ENCODE measurements around the gene CHD2.

CHD2 gene

DNA sequence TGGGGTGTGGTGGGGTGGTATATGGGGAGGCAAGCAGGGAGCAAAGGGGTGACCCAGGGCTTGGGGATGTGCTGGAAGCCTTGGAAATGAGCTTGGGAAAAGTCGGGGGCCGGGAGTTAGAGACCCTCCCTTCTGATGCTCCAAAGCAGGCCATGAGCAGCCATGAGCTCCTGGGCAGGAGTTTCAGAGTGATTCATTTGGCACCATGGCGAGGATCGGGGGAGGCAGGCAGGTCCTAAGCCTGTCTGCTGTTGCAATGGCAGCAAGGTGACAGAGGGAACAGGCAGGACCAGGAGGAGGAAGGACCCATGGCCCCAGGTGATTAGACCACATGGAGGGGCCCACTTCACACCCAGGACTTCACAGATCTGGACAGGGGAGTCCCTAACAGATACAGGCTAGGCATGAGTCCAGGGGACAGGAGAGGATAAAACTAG lies 167.5 kb downstream of the CHD2 start:
- DNase-seq (ENCODE audit: low spot score) = no peak

GRCh38 chr15:93068581-93069199 lies 168.6 kb downstream of the CHD2 start:
- DNase-seq (ENCODE audit: low spot score) = no peak

- no peak for DNase-seq (ENCODE audit: low spot score)
These were observed 170.0 kb downstream of the CHD2 start for GRCh38 chr15:93070132-93070531.

DNA sequence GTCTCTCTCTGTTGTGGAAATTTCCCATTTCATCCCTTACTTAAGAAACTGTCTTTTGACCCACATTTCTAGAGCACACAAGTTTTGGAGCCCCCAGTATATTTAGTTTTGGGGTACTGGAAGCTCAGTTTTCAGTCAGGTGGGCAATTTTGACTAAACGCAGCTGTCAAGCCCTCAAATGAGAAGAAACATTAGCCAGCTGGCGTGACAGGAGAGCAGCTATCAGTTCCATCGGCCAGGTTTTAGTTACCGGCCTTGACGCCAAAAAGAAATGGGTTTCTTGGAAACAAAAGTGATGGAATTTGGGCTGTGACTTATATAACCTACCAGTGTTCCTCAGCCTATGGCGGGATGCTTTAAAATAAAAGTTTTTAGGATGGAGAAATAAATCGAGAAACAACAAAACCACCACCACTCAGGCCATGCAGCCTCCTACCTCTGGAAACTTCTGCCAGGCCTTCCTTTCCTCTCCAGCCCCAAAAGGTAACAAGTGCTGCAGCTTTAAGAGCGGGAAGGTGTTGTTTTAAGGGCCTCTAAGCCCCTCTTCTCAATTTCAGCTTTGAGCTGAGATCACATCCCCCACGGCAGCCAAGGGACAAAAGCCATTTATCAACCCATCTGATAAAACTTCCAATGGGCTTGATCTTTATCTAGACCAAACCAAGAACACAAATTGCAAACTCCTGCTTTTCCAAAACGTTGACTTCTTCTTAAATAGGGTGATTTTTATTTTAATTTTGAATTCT lies 170.6 kb downstream of the CHD2 start:
- DNase-seq (ENCODE audit: low spot score) = no peak

GRCh38 chr15:93071469-93071936 lies 171.4 kb downstream of the CHD2 start:
- no peak for DNase-seq (ENCODE audit: low spot score)

- no peak for DNase-seq (ENCODE audit: low spot score)
These were observed 171.9 kb downstream of the CHD2 start for GRCh38 chr15:93072011-93072410.

DNA sequence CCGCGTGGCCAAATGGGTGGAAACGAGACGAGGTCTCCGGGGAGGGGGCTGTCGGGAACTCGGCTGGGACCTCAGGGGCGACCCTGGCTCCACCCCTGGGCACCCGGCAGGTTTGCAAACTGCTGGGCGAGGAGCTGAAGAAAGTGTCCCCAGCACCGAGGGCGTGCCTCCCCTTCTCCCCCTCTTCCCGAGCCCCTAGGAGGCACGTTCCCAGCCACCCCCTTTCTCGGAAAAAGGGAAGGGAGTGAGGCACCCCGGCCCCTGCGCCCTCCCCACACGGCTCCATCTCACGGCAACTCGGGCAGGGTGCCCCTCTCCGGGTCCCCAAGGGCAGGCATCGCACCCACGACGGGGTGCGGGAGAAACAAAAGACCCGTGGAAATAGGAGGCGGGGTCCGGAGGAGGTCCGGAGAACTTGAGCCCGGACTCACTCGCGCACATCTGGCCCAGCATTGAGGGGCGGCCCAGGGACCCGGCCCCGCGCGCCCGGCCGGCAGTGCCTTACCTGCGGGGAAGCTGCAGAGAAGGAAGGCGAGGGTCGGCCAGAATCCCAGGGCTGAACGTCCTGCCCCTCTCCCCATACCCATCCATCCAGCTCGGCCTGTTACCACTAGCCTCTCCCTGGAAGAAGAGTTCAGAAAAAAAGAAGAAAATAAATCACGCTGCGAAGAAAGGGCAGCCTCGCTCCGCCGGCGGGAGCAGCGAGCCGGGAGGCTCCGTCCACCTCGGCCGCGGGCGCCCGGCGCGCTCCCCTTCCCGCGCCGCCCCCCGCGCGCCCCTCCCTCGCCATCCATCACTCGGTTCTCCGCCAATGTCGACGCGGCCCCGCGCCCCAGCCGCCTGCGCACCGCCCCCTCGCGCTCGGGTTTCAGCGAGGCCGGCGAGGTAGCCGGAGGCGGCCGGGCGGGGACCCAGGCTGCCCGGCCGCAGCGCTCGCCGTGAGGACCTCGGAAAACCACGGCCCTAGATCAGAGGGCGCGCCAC lies 172.6 kb downstream of the CHD2 start:
- no peak for DNase-seq (ENCODE audit: low spot score)

DNA sequence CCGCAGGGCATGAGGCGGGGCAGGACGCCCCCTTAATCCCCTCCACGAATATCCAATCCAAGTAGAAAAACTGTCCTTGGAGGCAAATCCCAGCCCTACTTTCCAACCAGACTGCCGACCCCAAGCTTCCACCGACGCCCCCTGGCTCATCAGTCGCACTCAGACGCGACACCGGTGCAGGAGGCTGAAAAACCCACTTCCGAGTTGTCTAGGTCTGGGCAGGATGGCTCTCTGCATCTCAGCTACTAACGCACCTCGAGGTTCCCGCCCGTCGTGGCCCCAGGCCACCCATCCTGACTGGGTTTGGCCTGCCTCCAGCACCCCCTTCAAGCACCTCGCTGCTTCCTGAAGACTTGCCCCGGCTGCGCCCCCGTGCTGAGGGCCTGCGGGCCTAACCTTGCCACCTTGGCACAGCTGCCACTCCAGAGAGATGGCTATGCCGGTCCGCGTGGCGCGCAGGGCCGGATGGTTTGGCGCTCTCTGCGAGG lies 173.4 kb downstream of the CHD2 start:
- DNase-seq (ENCODE audit: low spot score) = no peak

DNA sequence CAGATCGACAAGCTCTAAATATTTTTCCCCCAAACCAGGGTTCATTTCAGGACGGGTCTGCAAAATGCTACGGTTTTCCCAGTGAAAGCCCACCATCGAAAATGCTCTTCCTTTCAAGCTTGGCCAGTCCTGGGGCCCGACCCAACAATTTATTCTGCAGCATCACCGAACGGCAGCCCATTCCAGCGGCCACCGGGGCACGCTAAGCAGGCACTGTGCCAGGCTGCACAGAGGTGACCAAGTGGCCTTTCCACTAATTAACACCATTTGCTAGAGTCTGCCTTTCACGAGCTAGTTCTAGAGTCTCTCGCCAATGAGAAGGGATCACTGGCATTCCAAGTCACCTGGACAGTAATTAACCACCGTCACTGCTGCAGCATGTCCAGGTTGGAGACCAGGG lies 174.5 kb downstream of the CHD2 start:
- DNase-seq (ENCODE audit: low spot score) = no peak

DNA sequence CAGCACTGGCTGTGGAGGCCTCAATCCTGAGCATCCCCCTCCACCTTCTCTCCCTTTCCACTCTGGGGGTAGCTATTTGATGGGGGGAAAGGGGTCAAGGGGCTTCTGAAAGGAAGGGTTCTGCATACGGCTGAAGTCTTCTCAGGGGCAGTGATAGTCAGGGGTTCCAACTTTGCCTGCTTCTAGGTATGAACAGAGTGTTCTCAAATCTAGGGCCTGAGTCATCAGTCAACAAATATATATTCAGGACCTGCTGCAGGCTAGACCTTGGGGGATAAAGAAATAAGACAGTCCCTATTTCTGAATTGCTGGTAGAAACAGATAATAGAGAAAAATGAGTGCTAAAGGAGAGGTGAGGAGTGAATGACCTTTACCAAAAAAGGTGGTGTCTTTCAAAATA lies 176.1 kb downstream of the CHD2 start:
- DNase-seq (ENCODE audit: low spot score) = no peak

- no peak for DNase-seq (ENCODE audit: low spot score)
These were observed 176.8 kb downstream of the CHD2 start for GRCh38 chr15:93076875-93077274.

All from hematopoietic multipotent progenitor cell treated with erythropoietin and hydrocortisone succinate and interleukin-3 and kit ligand, for 17 days (in vitro differentiated cells).